T-helper 1 cell treated with Interleukin-12 subunit alpha and Interleukin-12 subunit beta and Interleukin-4 antibody, amounts not matched to agents 30 ng/mL and 1 ng/mL, for 36 hours (primary cell): ENCODE data around the gene FSTL4. TPM values are rescaled to one million over a fixed set of nuclear protein-coding genes. Genes with fewer than 3 reads are reported as not detected.

Source experiments
- intact Hi-C: fragments of 100-400 bp; cut with micrococcal nuclease; formaldehyde crosslinking; loops from one replicate; pipeline ENCODE4 v1.15.1; 2024
- total RNA-seq: library from RNA; stranded (reverse); gene quantifications from 2 replicates; pipeline ENCODE4 v1.2.3, GENCODE V29; 2022

The FSTL4 gene
- total RNA-seq, 1 donor from 2014 or later = not detected

DNA sequence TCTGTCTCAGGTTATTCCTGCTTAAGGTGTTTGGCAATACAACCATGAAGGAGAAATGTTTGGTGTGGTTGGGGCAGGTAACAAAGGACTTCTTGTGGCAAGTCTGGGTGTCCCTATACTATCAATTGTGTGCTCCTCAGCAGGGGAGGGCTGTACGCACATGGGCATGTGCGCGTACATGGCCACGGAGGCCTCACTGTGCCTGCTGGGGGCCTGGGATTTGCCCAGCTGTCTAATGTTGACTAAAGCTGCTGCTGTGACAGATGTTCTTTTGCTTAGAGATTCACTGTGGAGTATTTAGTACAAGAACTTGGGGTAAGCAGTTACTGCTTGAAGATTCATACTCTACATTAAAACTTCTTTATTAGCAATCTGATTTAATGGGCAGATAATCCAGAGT is 463.0 kb downstream of the FSTL4 start:
- intact Hi-C loops = no loop called here

DNA sequence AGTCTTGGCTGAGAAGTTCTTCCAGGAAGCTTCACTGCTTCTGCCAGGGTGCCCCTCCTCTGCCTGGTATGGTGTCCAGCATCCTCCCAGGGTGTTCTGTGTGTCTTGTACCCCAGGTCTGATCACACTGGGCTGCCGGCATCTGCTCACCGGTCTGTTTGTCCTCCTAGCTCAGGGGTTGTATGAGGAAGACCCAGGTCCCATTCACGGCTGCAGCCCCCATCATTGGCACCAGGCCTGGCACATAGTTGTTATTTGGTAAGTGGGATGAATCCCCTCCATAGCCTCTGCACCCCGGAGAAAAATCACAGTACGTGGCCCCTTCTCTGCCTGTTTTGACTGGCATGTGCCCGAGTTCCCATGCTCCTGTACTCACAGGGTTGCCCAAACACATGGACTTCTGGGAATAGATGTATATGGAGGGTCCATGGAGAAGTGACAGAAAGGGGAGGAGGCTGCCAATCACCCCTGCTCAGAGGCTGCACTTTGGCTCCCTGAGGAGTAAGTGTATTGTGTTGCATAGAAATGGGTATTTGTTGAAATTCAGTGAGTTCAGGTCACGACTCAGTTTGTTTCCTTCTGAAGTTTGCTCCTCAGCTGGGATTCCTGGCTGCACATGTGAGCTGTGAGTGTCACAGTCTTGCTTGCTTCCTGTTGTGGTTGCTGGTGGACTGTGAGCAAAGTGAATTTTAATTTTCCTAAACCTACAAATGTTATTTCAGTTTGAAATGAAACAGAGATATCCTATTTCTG is 464.4 kb downstream of the FSTL4 start:
- intact Hi-C loops = no loop called here

DNA sequence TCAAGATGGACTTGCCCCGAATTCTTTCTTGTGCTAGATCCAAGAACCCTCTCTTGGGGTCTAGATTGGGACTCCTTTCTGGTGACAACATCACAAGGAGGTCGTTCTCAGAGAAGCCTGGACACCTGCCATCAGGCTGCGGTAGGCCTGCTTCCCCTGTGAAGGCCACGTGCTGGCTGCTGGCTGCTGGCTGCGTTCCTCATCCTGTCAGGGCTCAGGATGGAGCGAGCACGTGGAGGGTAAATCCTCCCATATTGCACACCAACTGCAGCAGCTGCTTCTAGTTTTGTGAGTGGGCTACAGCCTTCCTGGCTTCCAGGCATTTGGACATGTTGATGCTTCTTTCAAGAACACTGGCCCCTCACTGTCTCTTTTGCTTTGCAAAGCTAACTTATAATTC is 464.9 kb downstream of the FSTL4 start:
- intact Hi-C loops = no loop called here
